Vagina (tissue), 2 donors: ENCODE data around the gene SIGLEC12. TPM values are rescaled to one million over a fixed set of nuclear protein-coding genes. Genes with fewer than 3 reads are reported as not detected.
A peak's percentile ranks its signal among the peaks of the same experiment; 100 is the strongest.

Experiments
- DNase-seq, 2 donors: peaks; one replicate each; pipeline ENCODE4 v3.0.0-alpha.2; 2017; ENCODE audit errors: extremely low spot score in 2 of 2
- H3K27ac ChIP-seq: fragments of 200-600 bp; sonication (generic); one replicate; pipeline ENCODE4 v1.5.1; 2019
- H3K27me3 ChIP-seq: fragments of 200-600 bp; sonication (generic); one replicate; pipeline ENCODE4 v1.5.1; 2019
- H3K36me3 ChIP-seq, 2 donors: fragments of 200-600 bp; sonication (generic); one replicate each; pipeline ENCODE4 v1.5.1; 2017 to 2019
- H3K4me1 ChIP-seq: fragments of 200-600 bp; sonication (generic); one replicate; pipeline ENCODE4 v1.5.1; 2019
- H3K4me3 ChIP-seq, 2 donors: fragments of 200-600 bp; sonication (generic); 1 replicate in 1 of 2; 2 replicates in 1 of 2; pipeline ENCODE4 v1.5.1; 2016 to 2019
- H3K9me3 ChIP-seq: fragments of 200-600 bp; sonication (generic); one replicate; pipeline ENCODE4 v1.5.1; 2019
- POLR2A ChIP-seq, 2 donors: fragments of 450-650 bp; IDR thresholded peaks; one replicate each; pipeline ENCODE4 v1.6.1; 2017; ENCODE audit warnings: antibody characterized with exemption in 2 of 2, mild to moderate bottlenecking in 2 of 2, moderate library complexity in 2 of 2
- POLR2AphosphoS5 ChIP-seq, 2 donors: sonication (generic); formaldehyde crosslinking; IDR thresholded peaks; one replicate each; pipeline ENCODE4 v1.9.0; 2017; ENCODE audit warnings: antibody characterized with exemption in 2 of 2, mild to moderate bottlenecking in 2 of 2, low read depth in 1 of 2; ENCODE audit not compliant: insufficient read depth in 1 of 2
- intact Hi-C: fragments of 100-400 bp; cut with DNase I; formaldehyde crosslinking; loops from one replicate; pipeline ENCODE4 v1.15.1; 2023
- total RNA-seq: library from RNA; depleted of rRNA; stranded (reverse); fragments of >200 nt; gene quantifications from one replicate; pipeline ENCODE4 v1.2.3, GENCODE V29; 2016
- TF ChIP-seq, protein P1 (sequence below), 3 experiments: fragments of 450-650 bp in 2 of 3; fragments of 200-600 bp in 1 of 3; sonication (generic) in 1 of 3; IDR thresholded peaks; one replicate each; pipeline ENCODE4 v1.5.1; 2017 to 2019; ENCODE audit warnings: antibody characterized with exemption in 3 of 3, mild to moderate bottlenecking in 2 of 3, moderate library complexity in 2 of 3

Gene SIGLEC12
- total RNA-seq, 1 donor from 2014 or later, result not detected

DNA sequence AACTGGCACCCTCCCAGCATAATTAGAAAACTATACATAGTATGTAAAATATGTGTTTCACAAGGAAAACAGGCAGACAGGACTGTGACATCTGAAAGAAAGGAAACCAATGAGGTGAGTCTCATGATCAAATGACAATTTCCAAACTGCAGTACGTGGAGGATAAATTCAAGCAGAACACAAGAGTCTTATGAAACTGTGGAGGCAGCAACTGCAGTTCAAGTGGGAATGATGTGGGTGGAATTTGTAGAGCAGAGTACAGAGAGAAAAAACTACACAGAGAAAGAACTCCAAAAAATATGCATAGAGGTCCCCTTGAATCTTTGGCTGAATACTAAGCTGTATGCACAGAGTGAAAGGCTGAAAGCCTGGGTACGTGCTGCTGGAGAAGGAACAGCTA lies 20.2 kb upstream of the SIGLEC12 start:
- no peak for DNase-seq
- TF ChIP-seq POLR2A (IDR thresholded peaks at IDR 0.05) (no peak), POLR2AphosphoS5 (IDR thresholded peaks at IDR 0.05; ENCODE audit: insufficient read depth in 1 of 2, low read depth in 1 of 2) (no peak)
- TF ChIP-seq, protein P1, sequence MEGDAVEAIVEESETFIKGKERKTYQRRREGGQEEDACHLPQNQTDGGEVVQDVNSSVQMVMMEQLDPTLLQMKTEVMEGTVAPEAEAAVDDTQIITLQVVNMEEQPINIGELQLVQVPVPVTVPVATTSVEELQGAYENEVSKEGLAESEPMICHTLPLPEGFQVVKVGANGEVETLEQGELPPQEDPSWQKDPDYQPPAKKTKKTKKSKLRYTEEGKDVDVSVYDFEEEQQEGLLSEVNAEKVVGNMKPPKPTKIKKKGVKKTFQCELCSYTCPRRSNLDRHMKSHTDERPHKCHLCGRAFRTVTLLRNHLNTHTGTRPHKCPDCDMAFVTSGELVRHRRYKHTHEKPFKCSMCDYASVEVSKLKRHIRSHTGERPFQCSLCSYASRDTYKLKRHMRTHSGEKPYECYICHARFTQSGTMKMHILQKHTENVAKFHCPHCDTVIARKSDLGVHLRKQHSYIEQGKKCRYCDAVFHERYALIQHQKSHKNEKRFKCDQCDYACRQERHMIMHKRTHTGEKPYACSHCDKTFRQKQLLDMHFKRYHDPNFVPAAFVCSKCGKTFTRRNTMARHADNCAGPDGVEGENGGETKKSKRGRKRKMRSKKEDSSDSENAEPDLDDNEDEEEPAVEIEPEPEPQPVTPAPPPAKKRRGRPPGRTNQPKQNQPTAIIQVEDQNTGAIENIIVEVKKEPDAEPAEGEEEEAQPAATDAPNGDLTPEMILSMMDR (IDR thresholded peaks at IDR 0.05), result no peak
- Histone ChIP-seq H3K36me3 (no peaks in the 10 kb centered on the region), H3K4me3 (no peak overlapping the region), H3K9me3 (no peaks in the 10 kb centered on the region), H3K4me1 (no peaks in the 10 kb centered on the region), H3K27me3 (no peaks in the 10 kb centered on the region), H3K27ac (no peak overlapping the region)
- intact Hi-C loops, result no loop called here

DNA sequence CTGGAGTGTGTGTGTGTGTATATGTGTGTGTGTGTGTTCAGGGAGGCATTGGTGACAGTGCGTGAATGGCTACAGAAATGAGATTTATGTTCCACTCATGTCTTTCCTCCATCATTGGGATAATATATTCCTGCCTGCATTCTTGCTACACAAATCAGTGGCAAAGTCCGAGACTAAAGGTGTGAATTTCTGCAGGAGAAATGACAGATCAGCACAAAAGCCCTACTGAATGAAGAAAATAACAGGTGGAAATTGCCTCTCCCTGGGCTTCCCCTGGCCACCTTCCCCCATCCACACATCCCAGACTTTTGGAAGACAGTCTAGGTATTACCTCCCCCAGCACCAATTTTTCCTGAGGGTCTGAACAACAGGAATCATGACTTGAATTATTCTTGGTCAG lies 19.8 kb upstream of the SIGLEC12 start:
- no peak for TF ChIP-seq POLR2A (IDR thresholded peaks at IDR 0.05)
- TF ChIP-seq, protein P1 (IDR thresholded peaks at IDR 0.05), result no peak
- DNase-seq, result no peak
- intact Hi-C loops, result no loop called here
- Histone ChIP-seq H3K27me3 (no peaks in the 10 kb centered on the region), H3K9me3 (no peaks in the 10 kb centered on the region), H3K36me3 (no peaks in the 10 kb centered on the region), H3K4me3 (no peak overlapping the region), H3K27ac (no peak overlapping the region), H3K4me1 (no peaks in the 10 kb centered on the region)

DNA sequence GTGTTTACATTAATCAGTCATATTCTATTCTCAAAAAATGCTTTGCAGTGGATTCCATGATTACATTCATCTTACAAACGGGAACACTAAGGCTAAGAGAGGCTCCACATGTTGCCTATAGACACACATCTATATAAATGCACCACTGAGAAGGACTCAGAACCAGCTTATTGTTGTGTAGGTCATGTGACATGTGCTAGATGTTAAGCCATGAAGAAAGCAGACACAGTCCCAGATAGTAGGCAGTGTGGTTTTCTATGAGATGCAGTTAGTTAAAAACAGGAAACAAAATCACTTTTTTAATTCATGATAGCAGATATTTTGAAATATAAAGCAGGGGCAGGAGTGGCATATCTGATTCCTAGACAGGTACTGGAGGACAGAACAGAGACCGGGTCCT lies 19.1 kb upstream of the SIGLEC12 start:
- TF ChIP-seq POLR2A (IDR thresholded peaks at IDR 0.05) (no peak), POLR2AphosphoS5 (IDR thresholded peaks at IDR 0.05; ENCODE audit: insufficient read depth in 1 of 2, low read depth in 1 of 2) (no peak)
- TF ChIP-seq, protein P1 (IDR thresholded peaks at IDR 0.05), result no peak
- Histone ChIP-seq H3K27me3 (no peaks in the 10 kb centered on the region), H3K4me3 (no peak overlapping the region), H3K36me3 (no peaks in the 10 kb centered on the region), H3K4me1 (no peaks in the 10 kb centered on the region), H3K9me3 (no peaks in the 10 kb centered on the region), H3K27ac (no peak overlapping the region)
- DNase-seq, result no peak
- intact Hi-C loops, result no loop called here

DNA sequence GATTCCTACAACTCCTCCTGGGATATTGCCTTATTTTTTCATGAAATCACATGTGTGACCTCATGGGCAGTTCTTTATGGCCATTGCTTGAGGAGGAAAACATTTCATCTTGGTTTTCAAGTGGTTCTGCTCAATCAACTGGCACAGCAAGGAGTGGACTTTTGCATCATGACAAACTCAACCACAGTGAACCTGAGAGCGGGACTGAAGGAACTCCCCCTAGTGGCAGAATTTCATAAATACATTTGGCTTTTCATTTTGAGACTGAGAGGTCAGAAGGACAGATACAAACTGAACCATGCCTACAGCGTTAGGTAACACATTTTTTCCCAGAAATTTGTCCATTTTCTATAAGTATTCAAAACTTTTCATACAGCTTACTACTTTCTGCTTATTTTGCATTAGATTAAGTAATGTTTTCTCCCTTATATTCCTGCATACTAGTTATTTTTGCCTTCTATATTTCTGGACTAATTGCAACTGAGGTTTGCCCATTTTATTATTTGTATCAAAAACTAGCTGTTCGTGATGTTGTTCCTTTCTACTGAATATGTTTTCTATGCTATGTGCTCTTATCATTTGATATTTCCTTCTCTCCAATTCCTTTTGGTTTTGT lies 13.4 kb upstream of the SIGLEC12 start:
- intact Hi-C loops, result no loop called here
- peak in 1 of 2 donors; percentile 22 for DNase-seq
- no peak overlapping the region for H3K27ac ChIP-seq
- no peaks in the 10 kb centered on the region for H3K9me3 ChIP-seq
- no peaks in the 10 kb centered on the region for H3K27me3 ChIP-seq
- no peaks in the 10 kb centered on the region for H3K36me3 ChIP-seq
- no peaks in the 10 kb centered on the region for H3K4me1 ChIP-seq
- no peak overlapping the region for H3K4me3 ChIP-seq
- no peak for TF ChIP-seq POLR2A (IDR thresholded peaks at IDR 0.05)
- TF ChIP-seq, protein P1 (IDR thresholded peaks at IDR 0.05), result peak in 2 of 3 experiments; percentile 43 to 62

DNA sequence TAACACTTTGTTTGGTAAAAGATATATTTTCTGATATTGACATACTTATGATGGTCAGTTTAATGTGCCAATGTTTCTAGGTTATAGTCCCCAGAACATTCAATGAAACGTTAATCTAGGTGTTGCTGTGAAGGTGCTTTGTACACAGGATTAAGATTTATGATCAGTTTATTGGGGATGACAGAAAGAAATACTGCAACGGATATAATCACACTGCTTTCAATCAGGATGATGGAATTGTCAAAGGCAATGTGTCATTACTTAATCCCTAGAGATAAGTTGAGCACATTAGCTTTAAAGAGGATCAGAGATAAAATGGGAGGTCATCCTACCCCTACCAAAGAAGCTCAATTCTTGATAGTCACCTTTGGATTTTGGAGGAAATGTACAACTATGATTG lies 12.4 kb upstream of the SIGLEC12 start:
- no peak overlapping the region for H3K4me3 ChIP-seq
- no peaks in the 10 kb centered on the region for H3K36me3 ChIP-seq
- no peak for DNase-seq
- TF ChIP-seq POLR2AphosphoS5 (IDR thresholded peaks at IDR 0.05; ENCODE audit: insufficient read depth in 1 of 2, low read depth in 1 of 2) (no peak), POLR2A (IDR thresholded peaks at IDR 0.05) (no peak)
- TF ChIP-seq, protein P1 (IDR thresholded peaks at IDR 0.05), result no peak
- H3K9me3 ChIP-seq, result no peaks in the 10 kb centered on the region
- no peak overlapping the region for H3K27ac ChIP-seq
- no peaks in the 10 kb centered on the region for H3K4me1 ChIP-seq
- H3K27me3 ChIP-seq, result no peaks in the 10 kb centered on the region
- intact Hi-C loops, result no loop called here
